Body of pancreas (tissue), 4 donors: ENCODE data around the gene RNF166. TPM values are rescaled to one million over a fixed set of nuclear protein-coding genes. Genes with fewer than 3 reads are reported as not detected.

Experiments
- ATAC-seq: fragments of 150-250 bp; one replicate; pipeline ENCODE4 v1.9.1; 2016
- DNase-seq, 4 donors: peaks; one replicate each; pipeline ENCODE4 v3.0.0-alpha.2; 2019
- H3K27ac ChIP-seq, 4 donors: fragments of 200-600 bp; sonication (generic); 1 replicate in 3 of 4; 2 replicates in 1 of 4; pipeline versions ENCODE4 v1.5.1 to v1.6.1; 2016 to 2019; ENCODE audit warnings: mild to moderate bottlenecking in 1 of 4, mixed read lengths in 1 of 4, moderate library complexity in 1 of 4
- H3K27me3 ChIP-seq, 2 donors: fragments of 200-600 bp; sonication (generic); one replicate each; pipeline ENCODE4 v1.6.0; 2016; ENCODE audit warnings: mild to moderate bottlenecking in 1 of 2
- H3K36me3 ChIP-seq, 2 donors: fragments of 200-600 bp; sonication (generic); replicated peaks in 1 of 2; 2 replicates each; pipeline ENCODE4 v1.5.1; 2016; ENCODE audit warnings: low read depth in 2 of 2; ENCODE audit not compliant: insufficient read depth in 1 of 2
- H3K4me1 ChIP-seq: fragments of 200-600 bp; sonication (generic); one replicate; pipeline ENCODE4 v1.6.0; 2016
- H3K4me3 ChIP-seq, 2 donors: fragments of 200-600 bp; sonication (generic); 1 replicate in 1 of 2; 2 replicates in 1 of 2; pipeline ENCODE4 v1.5.1; 2016 to 2019
- H3K9me3 ChIP-seq, 3 donors: fragments of 200-600 bp; sonication (generic); 1 replicate in 2 of 3; 2 replicates in 1 of 3; pipeline ENCODE4 v1.5.1; 2016
- POLR2A ChIP-seq, 3 donors: fragments of 450-650 bp; IDR thresholded peaks; one replicate each; pipeline ENCODE4 v1.6.1; 2016; ENCODE audit warnings: antibody characterized with exemption in 3 of 3, mild to moderate bottlenecking in 2 of 3
- WGBS, 2 donors: methylation state at CpG; one replicate each; pipeline ENCODE4 v1.1.5; 2017; 5-methylcytosine and 5-hydroxymethylcytosine counted together
- intact Hi-C: fragments of 100-400 bp; cut with DNase I; formaldehyde crosslinking; loops from one replicate; pipeline ENCODE4 v1.15.1; 2023
- total RNA-seq, 2 donors: library from RNA; depleted of rRNA; stranded (reverse); fragments of >200 nt; gene quantifications; one replicate each; pipeline ENCODE4 v1.1.0, GENCODE V29; 2016
- TF ChIP-seq, protein P1 (sequence below), 7 experiments: fragments of 450-650 bp in 4 of 7; fragments of 200-600 bp in 3 of 7; sonication (generic) in 3 of 7; IDR thresholded peaks; one replicate each; pipeline ENCODE4 v1.5.1; 2016 to 2019; ENCODE audit warnings: antibody characterized with exemption in 7 of 7

Gene RNF166
- total RNA-seq, 2 donors from 2014 or later, result 16.6 to 27.7 TPM

DNA sequence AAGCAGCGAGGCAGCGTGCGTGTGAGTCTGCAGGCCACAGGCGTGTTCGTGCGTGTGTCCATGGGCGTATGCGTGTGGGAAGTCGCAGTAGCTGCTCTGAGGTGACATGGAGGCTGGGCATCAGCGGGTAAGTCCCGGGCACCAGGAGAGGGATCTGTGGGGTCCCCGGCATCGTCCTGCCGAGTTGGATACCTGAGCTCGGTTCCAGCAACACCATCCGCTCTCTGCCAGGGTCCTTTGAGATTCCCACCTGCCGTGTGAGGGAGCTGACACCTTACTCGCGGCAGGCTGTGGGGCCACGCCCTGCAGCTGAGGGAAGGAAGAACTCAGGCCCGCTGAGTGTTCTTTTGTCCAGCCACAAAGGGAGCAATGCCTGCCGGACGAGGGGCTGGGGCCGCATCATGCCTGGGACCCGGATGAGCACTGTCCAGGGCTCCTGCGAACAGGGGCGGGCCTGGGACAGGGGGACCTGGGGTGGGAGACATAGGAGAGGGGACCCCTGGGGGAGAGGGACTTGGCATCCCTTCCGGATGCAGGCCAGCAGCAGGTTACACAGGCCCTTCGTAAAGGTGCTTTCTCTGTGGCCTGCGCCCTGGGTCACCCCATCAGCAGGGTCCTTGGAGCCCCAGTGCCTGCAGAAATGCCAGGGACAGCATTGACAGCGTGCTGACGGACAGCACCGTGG lies 14.9 kb downstream of the RNF166 start:
- intact Hi-C loops, result no loop called here
- Histone ChIP-seq H3K9me3 (no peaks in the 10 kb centered on the region), H3K27ac (no peak overlapping the region), H3K27me3 (no peaks in the 10 kb centered on the region), H3K4me1 (peaks cover 23% of the 10 kb centered on the region), H3K36me3 (no peaks in the 10 kb centered on the region), H3K4me3 (no peak overlapping the region)
- TF ChIP-seq, protein P1, sequence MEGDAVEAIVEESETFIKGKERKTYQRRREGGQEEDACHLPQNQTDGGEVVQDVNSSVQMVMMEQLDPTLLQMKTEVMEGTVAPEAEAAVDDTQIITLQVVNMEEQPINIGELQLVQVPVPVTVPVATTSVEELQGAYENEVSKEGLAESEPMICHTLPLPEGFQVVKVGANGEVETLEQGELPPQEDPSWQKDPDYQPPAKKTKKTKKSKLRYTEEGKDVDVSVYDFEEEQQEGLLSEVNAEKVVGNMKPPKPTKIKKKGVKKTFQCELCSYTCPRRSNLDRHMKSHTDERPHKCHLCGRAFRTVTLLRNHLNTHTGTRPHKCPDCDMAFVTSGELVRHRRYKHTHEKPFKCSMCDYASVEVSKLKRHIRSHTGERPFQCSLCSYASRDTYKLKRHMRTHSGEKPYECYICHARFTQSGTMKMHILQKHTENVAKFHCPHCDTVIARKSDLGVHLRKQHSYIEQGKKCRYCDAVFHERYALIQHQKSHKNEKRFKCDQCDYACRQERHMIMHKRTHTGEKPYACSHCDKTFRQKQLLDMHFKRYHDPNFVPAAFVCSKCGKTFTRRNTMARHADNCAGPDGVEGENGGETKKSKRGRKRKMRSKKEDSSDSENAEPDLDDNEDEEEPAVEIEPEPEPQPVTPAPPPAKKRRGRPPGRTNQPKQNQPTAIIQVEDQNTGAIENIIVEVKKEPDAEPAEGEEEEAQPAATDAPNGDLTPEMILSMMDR (IDR thresholded peaks at IDR 0.05), result no peak
- no peak for TF ChIP-seq POLR2A (IDR thresholded peaks at IDR 0.05)
- 91 to 100% methylated on average over 3 to 31 of the region's 33 CpGs for WGBS, 2 donors
- ATAC-seq, result no peak
- DNase-seq, result no peak

DNA sequence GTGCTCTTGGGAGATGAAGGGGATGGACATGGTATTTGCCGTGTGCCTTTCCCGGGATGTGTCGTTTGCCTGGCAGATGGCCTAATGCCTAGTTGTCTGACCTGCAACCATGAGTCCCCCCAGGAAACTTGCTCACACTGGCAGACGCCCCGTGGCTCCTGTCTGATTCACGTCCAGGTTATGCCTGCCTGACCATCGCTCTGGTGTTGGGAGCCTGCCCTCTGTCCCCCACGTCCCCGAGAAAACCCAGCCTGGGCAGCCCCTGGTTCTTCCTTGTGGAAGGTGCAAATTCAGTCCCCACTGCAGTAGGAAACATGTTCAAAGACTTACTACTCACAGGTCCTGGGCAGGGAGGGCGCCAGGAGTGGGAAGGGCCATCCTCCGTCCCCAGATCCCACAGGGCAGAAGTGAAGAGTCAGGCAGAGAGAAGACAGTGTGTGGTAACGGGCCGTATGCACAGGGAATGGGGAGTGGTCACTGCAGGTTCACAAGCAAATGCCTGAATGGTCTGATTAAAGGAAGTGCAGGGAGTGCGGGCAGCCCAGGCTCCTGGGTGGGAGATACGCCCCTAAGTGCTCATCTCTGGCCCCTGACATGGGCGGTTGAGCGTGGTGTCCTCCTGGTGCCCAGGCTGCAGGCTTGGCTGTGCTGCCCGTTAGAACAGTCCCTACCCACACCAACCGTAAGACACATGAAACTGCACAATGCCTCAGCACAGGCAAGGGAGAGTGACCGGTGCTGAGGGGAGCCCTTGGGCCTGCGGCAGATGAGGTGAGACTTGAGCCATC lies 15.7 kb downstream of the RNF166 start:
- H3K4me3 ChIP-seq, result no peak overlapping the region
- TF ChIP-seq, protein P1 (IDR thresholded peaks at IDR 0.05), result no peak
- H3K9me3 ChIP-seq, result no peaks in the 10 kb centered on the region
- DNase-seq, result no peak
- 81 to 86% methylated on average over 13 to 21 of the region's 21 CpGs for WGBS, 2 donors
- H3K4me1 ChIP-seq, result peaks cover 30% of the 10 kb centered on the region
- intact Hi-C loops, result no loop called here
- no peaks in the 10 kb centered on the region for H3K27me3 ChIP-seq
- no peak for ATAC-seq
- no peaks in the 10 kb centered on the region for H3K36me3 ChIP-seq
- H3K27ac ChIP-seq, result no peak overlapping the region

DNA sequence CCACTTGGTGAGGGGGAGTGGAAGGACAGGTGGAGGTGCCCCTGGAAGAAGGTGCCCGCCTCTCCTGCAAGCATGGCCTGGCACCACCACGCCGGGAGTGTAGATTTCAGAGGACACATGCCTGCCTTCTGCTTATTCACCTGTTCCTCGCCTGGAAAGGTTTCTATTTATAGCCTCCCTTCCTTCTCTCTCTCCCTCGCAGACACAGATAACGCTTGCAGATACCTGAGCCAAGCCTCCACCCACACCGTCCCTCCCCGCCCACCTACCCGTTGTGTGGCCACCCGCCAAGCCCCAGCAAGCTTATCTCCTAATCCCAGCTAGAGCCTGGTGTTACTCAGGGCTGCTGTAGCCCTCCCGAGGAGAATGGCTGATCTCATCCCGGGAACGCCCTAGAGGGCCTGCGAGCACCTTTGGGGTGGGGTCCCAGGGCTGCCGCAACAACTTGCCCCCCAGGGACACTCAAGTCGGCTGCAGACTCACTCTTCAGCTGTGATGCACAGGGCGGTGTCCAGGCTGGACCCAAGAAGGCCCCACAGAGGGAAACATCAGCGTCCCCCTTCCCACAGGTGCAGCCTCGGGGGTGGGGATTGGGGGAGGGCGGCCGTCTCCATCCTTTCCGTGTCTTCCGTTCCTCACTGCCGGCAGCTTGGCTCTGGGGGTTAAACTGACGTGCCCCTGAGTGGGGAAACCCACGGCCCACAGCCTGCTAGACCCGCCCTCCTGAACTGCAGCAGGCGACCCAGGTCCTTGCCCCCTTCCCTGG lies 18.0 kb downstream of the RNF166 start:
- H3K27me3 ChIP-seq, result no peaks in the 10 kb centered on the region
- H3K27ac ChIP-seq, result peak overlapping the region; percentile 50 to 80 (median 58)
- peak; percentile 79 for ATAC-seq
- H3K4me1 ChIP-seq, result peaks cover 40% of the 10 kb centered on the region
- H3K36me3 ChIP-seq, result no peaks in the 10 kb centered on the region
- H3K9me3 ChIP-seq, result no peaks in the 10 kb centered on the region
- WGBS, 2 donors, result 18 to 27% methylated on average over 13 to 27 of the region's 28 CpGs
- peak; percentile 92 to 97 (median 93) for DNase-seq
- H3K4me3 ChIP-seq, result no peak overlapping the region
- intact Hi-C loops, result loop anchor here (10.0 kb wide), 1 partner anchor 73 kb away; no protein-coding TSS in a partner anchor
- TF ChIP-seq POLR2A (IDR thresholded peaks at IDR 0.05), result peak in 1 of 3 donors; percentile 38
- TF ChIP-seq, protein P1 (IDR thresholded peaks at IDR 0.05), result peak in 1 of 7 experiments; percentile 1

DNA sequence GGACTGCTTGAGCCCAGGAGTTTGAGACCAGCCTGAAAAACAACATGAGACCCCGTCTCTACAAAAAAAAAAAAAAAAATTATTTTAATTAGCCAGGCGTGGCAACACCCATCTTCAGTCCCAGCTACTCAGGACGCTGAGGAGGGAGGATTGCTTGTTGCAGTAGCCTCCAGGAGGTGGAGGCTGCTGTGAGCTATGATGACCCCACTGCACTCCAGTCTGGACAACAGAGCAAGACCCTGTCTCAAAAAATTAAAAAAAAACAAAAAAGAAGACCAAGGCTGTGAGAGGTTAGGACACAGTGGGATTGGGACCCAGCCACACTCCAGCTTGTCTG lies 18.6 kb downstream of the RNF166 start:
- TF ChIP-seq, protein P1 (IDR thresholded peaks at IDR 0.05), result no peak
- no peak for TF ChIP-seq POLR2A (IDR thresholded peaks at IDR 0.05)
- no peaks in the 10 kb centered on the region for H3K27me3 ChIP-seq
- no peak for ATAC-seq
- H3K4me1 ChIP-seq, result peaks cover 40% of the 10 kb centered on the region
- intact Hi-C loops, result loop anchor here (10.0 kb wide), 1 partner anchor 73 kb away; no protein-coding TSS in a partner anchor
- 38 to 58% methylated on average over 3 of the region's 3 CpGs for WGBS, 2 donors
- peak overlapping the region; percentile 50 to 80 (median 58) for H3K27ac ChIP-seq
- no peaks in the 10 kb centered on the region for H3K36me3 ChIP-seq
- DNase-seq, result no peak
- H3K4me3 ChIP-seq, result no peak overlapping the region
- no peaks in the 10 kb centered on the region for H3K9me3 ChIP-seq
